Activated naive CD4-positive, alpha-beta T cell treated with anti-CD3 and anti-CD28 coated beads for 36 hours (primary cell): ENCODE results near the gene PNP. TPM values are rescaled to one million over a fixed set of nuclear protein-coding genes. Genes with fewer than 3 reads are reported as not detected.
A peak's percentile ranks its signal among the peaks of the same experiment; 100 is the strongest.

Experiments
- CTCF ChIA-PET: fragments of 350-600 bp; sonication (Branson Sonifier 250); formaldehyde crosslinking; loops from one replicate; lab custom pipeline; 2021; ENCODE audit warnings: antibody characterized with exemption; lab: Charles Lee
- DNase-seq: peaks from one replicate; pipeline ENCODE4 v3.0.0-alpha.2; 2020
- H3K27ac Mint-ChIP-seq: one replicate; pipeline ENCODE4 v1.8.0; 2021; ENCODE audit warnings: mild to moderate bottlenecking, mixed read lengths
- H3K27me3 Mint-ChIP-seq: one replicate; pipeline ENCODE4 v1.8.0; 2021; ENCODE audit warnings: low read depth, mixed read lengths
- H3K36me3 Mint-ChIP-seq: one replicate; pipeline ENCODE4 v1.8.0; 2021; ENCODE audit warnings: low read depth, mixed read lengths
- H3K4me1 Mint-ChIP-seq: one replicate; pipeline ENCODE4 v1.8.0; 2021; ENCODE audit warnings: low read depth, mixed read lengths
- H3K4me3 Mint-ChIP-seq: one replicate; pipeline ENCODE4 v1.8.0; 2021; ENCODE audit warnings: mild to moderate bottlenecking, moderate library complexity, mixed read lengths
- H3K9me3 Mint-ChIP-seq: one replicate; pipeline ENCODE4 v1.8.0; 2021; ENCODE audit warnings: mixed read lengths
- intact Hi-C: fragments of 100-400 bp; cut with micrococcal nuclease; formaldehyde crosslinking; loops from one replicate; pipeline ENCODE4 v1.15.1; 2023
- total RNA-seq, 2 experiments: library from RNA; stranded (reverse); gene quantifications; one replicate each; pipeline ENCODE4 v1.2.3, GENCODE V29; 2021

PNP gene
- total RNA-seq, 2 experiments from 2014 or later = 187 to 191 TPM

- intact Hi-C loops = loop anchor here (1.0 kb wide), 3 partner anchors 7 to 21 kb away; partner anchors contain the start of genes APEX1 and PNP
- peak overlapping the region; percentile 92 for H3K27ac Mint-ChIP-seq
- no peaks in the 10 kb centered on the region for H3K27me3 Mint-ChIP-seq
- peaks cover 63% of the 10 kb centered on the region for H3K36me3 Mint-ChIP-seq
- no peaks in the 10 kb centered on the region for H3K9me3 Mint-ChIP-seq
- H3K4me3 Mint-ChIP-seq = no peak overlapping the region
- H3K4me1 Mint-ChIP-seq = peaks cover 62% of the 10 kb centered on the region
- CTCF ChIA-PET = interaction anchor here (2.3 kb wide), 1 partner anchor 61 kb away, joined by 11 read pairs; no protein-coding TSS in a partner anchor
- DNase-seq = no peak
Observed at GRCh38 chr14:20476776-20477175, 7.6 kb downstream of the PNP start.

GRCh38 chr14:20477211-20477876 lies 8.1 kb downstream of the PNP start:
- DNase-seq = peak; percentile 41
- peaks cover 58% of the 10 kb centered on the region for H3K4me1 Mint-ChIP-seq
- peak overlapping the region; percentile 19 for H3K4me3 Mint-ChIP-seq
- peaks cover 57% of the 10 kb centered on the region for H3K36me3 Mint-ChIP-seq
- H3K27ac Mint-ChIP-seq = peak overlapping the region; percentile 92
- CTCF ChIA-PET = interaction anchor here (2.3 kb wide), 1 partner anchor 62 kb away, joined by 11 read pairs; no protein-coding TSS in a partner anchor
- no peaks in the 10 kb centered on the region for H3K9me3 Mint-ChIP-seq
- H3K27me3 Mint-ChIP-seq = no peaks in the 10 kb centered on the region
- intact Hi-C loops = loop anchor here (1.0 kb wide), 3 partner anchors 8 to 22 kb away; partner anchors contain the start of genes APEX1 and PNP

DNA sequence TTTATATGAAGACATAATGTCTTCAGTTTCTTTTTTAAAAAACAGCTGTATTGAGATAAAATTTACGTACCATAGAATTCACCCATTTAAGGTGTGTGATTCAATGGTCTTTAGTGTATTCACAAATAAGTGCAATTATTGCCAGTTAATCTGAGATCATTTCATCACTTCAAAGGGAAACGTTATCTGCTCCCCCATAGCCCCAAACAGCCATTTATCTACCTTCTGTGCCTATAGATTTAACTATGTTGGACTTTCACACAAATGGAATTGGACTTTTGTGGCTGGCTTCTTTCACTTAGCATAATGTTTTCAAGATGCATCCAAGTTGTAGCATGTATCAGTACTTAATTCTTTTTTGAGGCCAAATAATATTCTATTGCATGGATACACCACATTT lies 9.7 kb downstream of the PNP start:
- Mint-ChIP-seq H3K4me1 (peaks cover 52% of the 10 kb centered on the region), H3K4me3 (no peak overlapping the region), H3K36me3 (peaks cover 48% of the 10 kb centered on the region), H3K27me3 (no peaks in the 10 kb centered on the region), H3K27ac (peak overlapping the region; percentile 15), H3K9me3 (no peaks in the 10 kb centered on the region)
- CTCF ChIA-PET = interaction anchor here (0.6 to 1.2 kb wide), 2 partner anchors 9 to 47 kb away, joined by 3 read pairs; no protein-coding TSS in a partner anchor
- intact Hi-C loops = no loop called here
- DNase-seq = no peak

DNA sequence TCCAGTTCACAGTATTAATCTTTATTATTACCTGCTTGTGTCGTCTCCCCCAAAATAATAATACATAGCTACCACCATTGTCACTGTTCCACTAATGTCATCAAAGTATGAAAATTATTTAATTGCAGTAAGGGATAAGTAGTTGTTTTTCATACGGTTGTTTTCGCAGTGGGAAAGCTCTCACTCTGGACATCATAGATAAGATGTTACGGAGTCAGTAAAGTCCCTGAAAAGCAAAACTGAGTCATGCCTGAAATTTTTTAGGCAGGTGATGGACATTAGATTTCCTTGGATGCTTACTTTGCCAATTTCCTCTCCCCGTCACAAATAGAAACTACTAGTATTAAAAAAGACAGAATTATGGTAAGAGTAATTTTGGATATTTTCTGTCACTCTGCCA lies 13.2 kb downstream of the PNP start:
- CTCF ChIA-PET = interaction anchor here (1.2 to 1.3 kb wide), 3 partner anchors 27 to 155 kb away, joined by 3 to 6 read pairs (median 3); partner anchors contain the start of gene APEX1
- H3K9me3 Mint-ChIP-seq = no peaks in the 10 kb centered on the region
- intact Hi-C loops = no loop called here
- H3K4me3 Mint-ChIP-seq = no peak overlapping the region
- no peak for DNase-seq
- H3K36me3 Mint-ChIP-seq = peaks cover 14% of the 10 kb centered on the region
- no peak overlapping the region for H3K27ac Mint-ChIP-seq
- H3K27me3 Mint-ChIP-seq = no peaks in the 10 kb centered on the region
- H3K4me1 Mint-ChIP-seq = peaks cover 25% of the 10 kb centered on the region

DNA sequence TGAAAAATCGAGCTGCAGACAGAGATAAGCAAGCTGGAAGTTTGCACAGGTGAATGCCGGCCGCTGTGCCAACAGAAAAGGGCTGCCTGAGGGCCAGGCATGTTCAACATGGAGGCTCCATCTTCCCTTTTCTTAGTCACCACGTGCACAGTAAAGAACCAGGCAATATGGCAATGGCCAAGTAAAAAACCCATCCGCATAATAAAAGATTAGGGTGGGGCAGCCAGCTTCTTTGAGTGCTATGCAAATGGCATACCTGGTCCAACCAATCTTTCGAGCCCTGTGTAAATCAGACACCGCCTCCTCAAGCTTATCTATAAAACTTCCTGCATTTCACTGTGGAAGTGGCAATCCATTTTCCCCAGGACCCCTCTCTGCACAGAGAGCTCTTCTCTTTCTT lies 16.7 kb downstream of the PNP start:
- intact Hi-C loops = no loop called here
- CTCF ChIA-PET = no interaction called here
- no peaks in the 10 kb centered on the region for H3K36me3 Mint-ChIP-seq

DNA sequence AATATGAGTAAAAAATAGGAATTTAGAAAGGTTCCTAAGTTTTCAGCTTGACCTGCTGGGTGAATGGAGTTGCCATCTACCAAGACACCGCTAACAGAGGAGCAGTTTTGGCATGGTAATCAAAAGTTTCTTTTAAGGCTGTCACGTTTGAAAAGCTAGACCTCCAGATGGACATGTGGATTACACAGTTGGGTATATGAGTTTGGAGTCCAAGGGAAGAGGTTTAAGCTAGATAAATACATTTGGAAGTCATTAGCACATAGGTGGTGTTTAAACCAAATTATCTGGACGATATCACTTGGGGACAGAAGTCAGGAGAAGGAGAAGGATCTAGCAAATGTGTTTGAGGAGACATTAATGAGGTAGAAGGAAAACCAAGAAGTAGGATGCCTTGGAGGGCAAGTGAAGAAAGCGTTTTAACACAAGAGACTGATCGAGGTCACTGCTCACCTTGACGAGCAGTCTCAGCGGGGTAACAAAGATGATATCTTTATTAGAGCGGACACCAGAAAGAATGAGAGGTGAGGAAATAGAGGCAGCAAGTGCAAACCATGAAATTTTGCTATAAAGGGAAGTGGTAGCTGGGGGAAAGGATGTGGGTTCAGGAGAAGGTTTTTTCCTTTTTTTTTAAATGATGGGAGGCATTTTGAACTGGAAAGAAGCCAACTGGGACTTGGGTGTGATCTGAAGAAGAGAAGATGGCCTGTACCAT lies 17.6 kb downstream of the PNP start:
- peaks cover 51% of the 10 kb centered on the region for H3K4me1 Mint-ChIP-seq
- H3K4me3 Mint-ChIP-seq = no peak overlapping the region
- intact Hi-C loops = no loop called here
- no peaks in the 10 kb centered on the region for H3K36me3 Mint-ChIP-seq
- CTCF ChIA-PET = interaction anchor here (1.2 to 2.0 kb wide), 5 partner anchors 9 to 121 kb away, joined by 3 to 7 read pairs (median 3); partner anchors contain the start of gene PNP
- H3K27me3 Mint-ChIP-seq = no peaks in the 10 kb centered on the region
- no peaks in the 10 kb centered on the region for H3K9me3 Mint-ChIP-seq
- no peak overlapping the region for H3K27ac Mint-ChIP-seq
- no peak for DNase-seq

More for the DNA sequence above, 16.7 kb downstream of the PNP start:
- H3K9me3 Mint-ChIP-seq = no peaks in the 10 kb centered on the region
- H3K4me3 Mint-ChIP-seq = no peak overlapping the region
- H3K4me1 Mint-ChIP-seq = peaks cover 44% of the 10 kb centered on the region
- no peak overlapping the region for H3K27ac Mint-ChIP-seq
- H3K27me3 Mint-ChIP-seq = no peaks in the 10 kb centered on the region
- no peak for DNase-seq

GRCh38 chr14:20487396-20487725 lies 18.2 kb downstream of the PNP start:
- Mint-ChIP-seq H3K36me3 (no peaks in the 10 kb centered on the region), H3K27ac (no peak overlapping the region), H3K9me3 (no peaks in the 10 kb centered on the region), H3K4me1 (peaks cover 52% of the 10 kb centered on the region), H3K4me3 (no peak overlapping the region), H3K27me3 (no peaks in the 10 kb centered on the region)
- intact Hi-C loops = no loop called here
- CTCF ChIA-PET = interaction anchor here (0.7 to 2.0 kb wide), 6 partner anchors 9 to 120 kb away, joined by 3 to 7 read pairs (median 3); partner anchors contain the start of gene PNP
- DNase-seq = no peak

- no peak overlapping the region for H3K27ac Mint-ChIP-seq
- H3K36me3 Mint-ChIP-seq = no peaks in the 10 kb centered on the region
- no peaks in the 10 kb centered on the region for H3K27me3 Mint-ChIP-seq
- intact Hi-C loops = no loop called here
- DNase-seq = no peak
- no peak overlapping the region for H3K4me3 Mint-ChIP-seq
- H3K4me1 Mint-ChIP-seq = peaks cover 57% of the 10 kb centered on the region
- CTCF ChIA-PET = interaction anchor here (1.2 to 2.0 kb wide), 3 partner anchors 19 to 162 kb away, joined by 4 to 7 read pairs (median 6); partner anchors contain the start of gene PNP
- no peaks in the 10 kb centered on the region for H3K9me3 Mint-ChIP-seq
Observed at GRCh38 chr14:20489093-20489994, 20.1 kb downstream of the PNP start.

DNA sequence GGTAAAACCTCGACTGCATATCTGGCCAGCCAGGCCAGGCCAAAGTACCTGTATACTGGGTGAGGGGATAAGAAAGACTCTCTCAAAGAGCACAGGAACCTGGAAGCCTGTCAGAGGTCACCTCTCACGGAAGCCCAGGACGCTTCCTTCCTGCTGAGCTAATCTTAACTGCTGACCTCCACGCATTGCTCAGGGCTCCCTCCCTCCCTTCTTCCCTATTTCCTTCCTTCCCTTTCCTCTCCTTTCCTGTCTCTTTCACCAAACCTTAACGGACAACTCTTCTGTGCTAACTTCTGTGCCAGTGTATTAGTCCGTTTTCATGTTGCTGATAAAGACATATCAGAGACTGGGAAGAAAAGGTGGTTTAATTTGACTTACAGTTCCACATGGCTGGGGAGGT lies 21.4 kb downstream of the PNP start:
- CTCF ChIA-PET = interaction anchor here (1.8 kb wide), 1 partner anchor 163 kb away, joined by 6 read pairs; no protein-coding TSS in a partner anchor
- Mint-ChIP-seq H3K36me3 (no peaks in the 10 kb centered on the region), H3K27me3 (no peaks in the 10 kb centered on the region), H3K9me3 (no peaks in the 10 kb centered on the region), H3K4me1 (peaks cover 68% of the 10 kb centered on the region), H3K4me3 (no peak overlapping the region), H3K27ac (peak overlapping the region; percentile 48)
- no peak for DNase-seq
- intact Hi-C loops = no loop called here

DNA sequence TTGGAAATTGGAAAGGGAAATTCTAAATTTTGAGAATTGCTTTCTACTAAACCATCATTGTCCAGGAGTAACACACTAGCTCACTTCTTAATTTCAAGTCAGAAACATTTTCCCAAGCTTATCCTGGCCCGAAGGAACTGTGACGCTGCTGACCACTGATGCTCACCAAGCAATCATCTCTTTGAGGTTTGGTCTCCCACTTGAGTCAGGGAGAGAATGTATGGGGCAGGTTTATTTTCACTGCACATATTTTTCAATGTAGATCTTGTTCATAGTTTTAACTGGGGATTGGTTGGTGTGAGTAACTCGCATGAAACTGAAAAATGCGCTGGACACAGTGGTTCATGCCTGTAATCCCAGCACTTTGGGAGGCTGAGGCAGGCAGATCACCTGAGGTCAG lies 23.3 kb downstream of the PNP start:
- Mint-ChIP-seq H3K4me3 (no peak overlapping the region), H3K9me3 (no peaks in the 10 kb centered on the region), H3K27me3 (no peaks in the 10 kb centered on the region), H3K4me1 (peaks cover 68% of the 10 kb centered on the region), H3K36me3 (no peaks in the 10 kb centered on the region), H3K27ac (no peak overlapping the region)
- intact Hi-C loops = no loop called here
- CTCF ChIA-PET = interaction anchor here (0.7 to 1.0 kb wide), 2 partner anchors 25 to 165 kb away, joined by 3 to 4 read pairs; no protein-coding TSS in a partner anchor
- no peak for DNase-seq

GRCh38 chr14:20493634-20494033 lies 24.4 kb downstream of the PNP start:
- no peaks in the 10 kb centered on the region for H3K9me3 Mint-ChIP-seq
- H3K4me3 Mint-ChIP-seq = no peak overlapping the region
- H3K4me1 Mint-ChIP-seq = peaks cover 62% of the 10 kb centered on the region
- H3K27ac Mint-ChIP-seq = peak overlapping the region; percentile 31
- no peak for DNase-seq
- no peaks in the 10 kb centered on the region for H3K27me3 Mint-ChIP-seq
- intact Hi-C loops = no loop called here
- H3K36me3 Mint-ChIP-seq = no peaks in the 10 kb centered on the region
- CTCF ChIA-PET = interaction anchor here (0.6 kb wide), 2 partner anchors 8 to 173 kb away, joined by 3 to 4 read pairs; no protein-coding TSS in a partner anchor
